Activated CD4-positive, alpha-beta T cell treated with anti-CD3 and anti-CD28 coated beads for 36 hours (primary cell): ENCODE data around the gene DBNDD2. TPM values are rescaled to one million over a fixed set of nuclear protein-coding genes. Genes with fewer than 3 reads are reported as not detected.
A peak's percentile ranks its signal among the peaks of the same experiment; 100 is the strongest.

ENCODE experiments used
- ATAC-seq: fragments of 200-7000 bp; cut with Tn5 transposase; one replicate; pipeline ENCODE4 v1.10.0; 2021; ENCODE audit warnings: mild to moderate bottlenecking, moderate library complexity
- CTCF ChIA-PET: fragments of 350-600 bp; sonication (Branson Sonifier 250); formaldehyde crosslinking; loops from one replicate; lab custom pipeline; 2021; ENCODE audit warnings: antibody characterized with exemption; lab: Charles Lee
- POLR2A ChIA-PET: fragments of 350-600 bp; sonication (Branson Sonifier 250); formaldehyde crosslinking; loops from one replicate; lab custom pipeline; 2021; ENCODE audit warnings: antibody characterized with exemption, inconsistent platforms; lab: Charles Lee
- DNase-seq: peaks from one replicate; pipeline ENCODE4 v3.0.0-alpha.2; 2020
- H3K27ac Mint-ChIP-seq: one replicate; pipeline ENCODE4 v1.8.0; 2021; ENCODE audit warnings: mixed read lengths
- H3K27me3 Mint-ChIP-seq: one replicate; pipeline ENCODE4 v1.8.0; 2021; ENCODE audit warnings: mixed read lengths
- H3K36me3 Mint-ChIP-seq: one replicate; pipeline ENCODE4 v1.8.0; 2021; ENCODE audit warnings: low read depth, mixed read lengths
- H3K4me1 Mint-ChIP-seq: one replicate; pipeline ENCODE4 v1.8.0; 2021; ENCODE audit warnings: mixed read lengths
- H3K4me3 Mint-ChIP-seq: one replicate; pipeline ENCODE4 v1.8.0; 2021; ENCODE audit warnings: mild to moderate bottlenecking, moderate library complexity, mixed read lengths
- H3K9me3 Mint-ChIP-seq: one replicate; pipeline ENCODE4 v1.8.0; 2021; ENCODE audit warnings: low read depth, mixed read lengths
- intact Hi-C, 2 experiments: fragments of 100-400 bp; cut with DNase I in 1 of 2; cut with micrococcal nuclease in 1 of 2; formaldehyde crosslinking; loops; one replicate each; pipeline versions ENCODE4 v1.14.2 to v1.15.1; 2022 to 2024; cut with DNase I, micrococcal nuclease
- microRNA-seq: library from miRNA; unstranded; fragments of <30 nt; microRNA quantifications from one replicate; pipeline ENCODE4 v1.2.0, GENCODE V29; 2021; ENCODE audit warnings: borderline replicate concordance
- total RNA-seq, 2 experiments: library from RNA; stranded (reverse); gene quantifications; one replicate each; pipeline ENCODE4 v1.2.3, GENCODE V29; 2021

DBNDD2 gene
- total RNA-seq, 2 experiments from 2014 or later: 22.4 to 30.0 TPM

DNA sequence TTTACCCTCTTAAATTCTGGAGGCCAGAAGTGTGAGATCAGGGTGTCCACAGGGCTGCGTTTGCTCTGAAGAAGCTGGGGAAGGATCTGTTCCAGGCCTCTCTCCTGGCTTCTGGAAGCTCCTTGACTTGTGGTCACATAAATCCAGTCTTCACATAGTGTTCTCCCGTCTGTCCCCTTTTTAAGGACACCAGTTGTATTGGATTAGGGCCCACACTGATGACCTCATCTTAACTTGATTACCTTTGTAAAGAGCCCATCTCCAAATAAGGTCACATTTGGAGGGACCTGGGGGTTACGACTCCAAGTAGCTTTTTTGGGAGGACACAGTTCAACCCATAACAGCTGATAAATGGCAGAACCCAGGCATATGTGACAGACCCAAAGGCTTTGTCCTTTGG lies 41.4 kb downstream of the DBNDD2 start:
- ATAC-seq (no peak), DNase-seq (no peak)
- Mint-ChIP-seq H3K4me3 (no peak overlapping the region), H3K9me3 (no peaks in the 10 kb centered on the region), H3K27me3 (peaks cover 8% of the 10 kb centered on the region), H3K36me3 (no peaks in the 10 kb centered on the region), H3K27ac (no peak overlapping the region), H3K4me1 (peaks cover 6% of the 10 kb centered on the region)
- intact Hi-C loops: no loop called here
- POLR2A ChIA-PET: no interaction called here
- CTCF ChIA-PET: interaction anchor here (0.6 to 4.8 kb wide), 24 partner anchors 10 to 350 kb away, joined by 3 to 48 read pairs (median 4); partner anchors contain the start of gene SYS1

DNA sequence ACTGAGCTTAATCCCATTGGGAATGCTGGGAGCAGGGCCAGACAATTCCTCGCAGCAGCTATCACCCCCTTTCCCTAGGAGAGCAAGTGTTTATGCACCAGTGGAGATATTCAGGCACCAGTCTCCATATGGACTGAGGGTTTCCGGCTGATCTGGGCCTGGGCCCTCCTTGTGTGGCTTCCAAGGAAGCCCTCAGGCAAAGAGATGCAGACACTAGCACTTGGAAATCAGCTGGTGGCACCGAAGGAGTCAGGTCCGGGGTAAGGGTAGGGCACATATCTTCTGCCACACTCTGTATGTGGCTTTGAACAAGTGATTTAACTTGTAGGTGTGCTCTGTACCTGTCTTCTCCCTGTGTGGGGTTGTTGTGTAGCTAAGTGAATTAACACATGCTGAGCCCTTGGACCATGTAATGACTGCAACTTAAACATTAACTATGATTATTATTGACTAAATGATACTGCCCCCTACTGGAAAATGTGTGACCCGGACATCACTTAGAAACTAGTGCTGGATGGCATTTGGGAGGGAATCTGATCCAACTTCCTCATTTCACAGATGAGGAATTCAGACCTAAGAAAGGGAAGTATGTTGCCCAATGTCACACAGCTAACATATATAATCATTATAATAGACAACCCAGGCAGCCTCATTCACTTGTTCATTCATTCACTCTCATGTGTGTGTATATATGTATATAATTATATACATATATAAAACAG lies 42.2 kb downstream of the DBNDD2 start:
- peaks cover 4% of the 10 kb centered on the region for H3K27me3 Mint-ChIP-seq
- H3K36me3 Mint-ChIP-seq: no peaks in the 10 kb centered on the region
- ChIA-PET CTCF (interaction anchor here (0.6 to 4.8 kb wide), 24 partner anchors 9 to 349 kb away, joined by 3 to 48 read pairs (median 4); partner anchors contain the start of gene SYS1), POLR2A (interaction anchor here (0.5 kb wide), 1 partner anchor 408 kb away, joined by 9 read pairs; no protein-coding TSS in a partner anchor)
- intact Hi-C loops: loop anchor here (1.0 to 5.0 kb wide), 3 partner anchors 76 to 131 kb away; partner anchors contain the start of gene SYS1 (in 1 of the 2)
- peaks cover 2% of the 10 kb centered on the region for H3K4me1 Mint-ChIP-seq
- no peaks in the 10 kb centered on the region for H3K9me3 Mint-ChIP-seq
- H3K4me3 Mint-ChIP-seq: no peak overlapping the region
- ATAC-seq (peak; percentile 53), DNase-seq (peak; percentile 24)
- H3K27ac Mint-ChIP-seq: no peak overlapping the region

DNA sequence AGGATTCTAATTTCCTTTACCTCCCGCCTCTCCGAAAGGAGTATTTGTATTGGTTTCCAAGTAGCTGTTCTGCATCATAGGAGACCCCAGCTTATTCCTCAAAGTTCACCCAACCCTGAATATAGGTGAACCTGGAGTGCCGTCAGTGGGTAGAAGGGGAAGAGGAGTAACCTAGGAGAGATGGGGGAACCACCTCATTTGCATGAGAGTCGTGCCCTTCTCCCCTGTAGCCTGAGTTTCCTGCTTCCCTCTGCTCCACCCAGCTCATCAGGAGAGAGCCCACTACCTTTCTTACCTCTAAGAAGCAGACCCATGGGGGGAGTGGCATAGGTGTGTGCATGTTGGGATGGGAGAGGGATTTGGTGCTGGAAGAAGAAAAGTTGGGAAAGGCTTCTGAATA lies 44.1 kb downstream of the DBNDD2 start:
- ATAC-seq (no peak), DNase-seq (no peak)
- ChIA-PET POLR2A (no interaction called here), CTCF (interaction anchor here (0.6 to 4.8 kb wide), 14 partner anchors 9 to 331 kb away, joined by 3 to 48 read pairs (median 4); partner anchors contain the start of gene MATN4)
- H3K9me3 Mint-ChIP-seq: no peaks in the 10 kb centered on the region
- no peaks in the 10 kb centered on the region for H3K4me1 Mint-ChIP-seq
- H3K4me3 Mint-ChIP-seq: no peak overlapping the region
- H3K36me3 Mint-ChIP-seq: no peaks in the 10 kb centered on the region
- intact Hi-C loops: loop anchor here in 1 of 2 experiments (5.0 kb wide), 1 partner anchor 90 kb away; the partner anchor contains the start of gene SYS1
- no peak overlapping the region for H3K27ac Mint-ChIP-seq
- H3K27me3 Mint-ChIP-seq: no peaks in the 10 kb centered on the region

DNA sequence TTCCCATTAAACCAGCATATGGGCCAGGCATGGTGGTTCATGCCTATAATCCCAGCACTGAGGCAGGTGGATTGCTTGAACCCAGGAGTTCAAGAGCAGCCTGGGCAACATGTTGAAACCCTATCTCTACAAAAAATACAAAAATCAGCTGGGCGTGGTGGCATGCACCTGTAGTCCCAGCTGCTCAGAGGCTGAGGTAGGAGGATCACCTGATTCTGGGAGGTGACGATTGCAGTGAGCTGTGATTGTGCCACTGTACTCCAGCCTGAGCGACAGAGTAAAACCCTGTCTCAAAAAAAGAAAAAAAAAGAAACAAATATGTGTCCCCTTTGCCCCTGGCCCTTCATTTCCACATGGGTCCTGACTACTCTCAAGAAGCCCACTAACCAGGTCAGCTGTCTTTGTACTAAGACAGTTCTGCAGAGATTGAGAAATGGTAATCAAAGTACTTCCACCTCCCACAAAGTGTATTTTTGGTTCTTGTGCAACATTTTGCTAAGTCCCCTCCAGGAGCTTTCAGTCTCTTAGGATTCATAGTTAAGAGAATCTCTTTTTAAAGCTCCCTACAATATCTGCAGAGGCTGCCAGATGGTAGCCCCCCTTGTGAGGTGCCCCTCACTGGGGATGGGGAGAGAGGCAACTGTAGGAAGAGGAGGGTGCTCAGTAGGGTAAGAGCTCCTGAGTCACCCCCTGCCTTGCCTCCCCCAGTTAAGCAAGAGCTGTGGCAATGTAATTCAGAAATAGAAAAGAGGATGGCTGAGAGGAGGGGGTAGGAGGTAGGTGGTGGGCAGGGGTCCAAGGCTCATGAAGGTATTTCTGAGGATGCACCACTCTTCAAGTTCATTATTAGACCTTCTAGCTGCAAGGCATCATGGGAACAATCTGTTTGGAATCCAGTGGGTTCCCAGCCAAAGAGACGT lies 44.9 kb downstream of the DBNDD2 start:
- no peaks in the 10 kb centered on the region for H3K9me3 Mint-ChIP-seq
- H3K27me3 Mint-ChIP-seq: no peaks in the 10 kb centered on the region
- ATAC-seq (no peak), DNase-seq (no peak)
- H3K4me1 Mint-ChIP-seq: no peaks in the 10 kb centered on the region
- no peaks in the 10 kb centered on the region for H3K36me3 Mint-ChIP-seq
- CTCF ChIA-PET: interaction anchor here (0.6 to 4.8 kb wide), 25 partner anchors 9 to 1762 kb away, joined by 3 to 48 read pairs (median 4); partner anchors contain the start of genes MATN4 and SYS1
- H3K27ac Mint-ChIP-seq: no peak overlapping the region
- intact Hi-C loops: loop anchor here in 1 of 2 experiments (5.0 kb wide), 1 partner anchor 91 kb away; the partner anchor contains the start of gene SYS1
- no peak overlapping the region for H3K4me3 Mint-ChIP-seq
- POLR2A ChIA-PET: interaction anchor here (0.6 to 0.7 kb wide), 2 partner anchors 76 to 134 kb away, joined by 3 read pairs; no protein-coding TSS in a partner anchor

DNA sequence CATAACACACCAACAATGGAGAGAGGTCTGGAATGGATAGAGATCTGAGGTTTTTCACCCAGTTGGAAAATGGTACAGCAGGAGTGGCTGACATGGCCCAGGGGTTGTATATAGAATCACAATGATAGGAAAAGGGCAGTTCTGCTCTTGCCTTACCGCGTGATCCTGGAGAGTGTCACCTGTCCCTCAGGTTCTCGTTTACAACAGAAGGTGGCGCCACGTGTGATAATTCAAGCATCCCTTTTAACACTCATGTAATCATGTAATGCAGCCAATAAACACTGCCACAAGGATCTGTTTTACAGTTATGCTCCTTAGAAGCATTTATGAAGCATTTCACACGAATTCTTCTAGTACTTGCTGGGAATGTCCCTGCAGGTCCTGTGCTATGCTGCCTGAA lies 48.5 kb downstream of the DBNDD2 start:
- no peaks in the 10 kb centered on the region for H3K4me1 Mint-ChIP-seq
- ATAC-seq: peak; percentile 81

DNA sequence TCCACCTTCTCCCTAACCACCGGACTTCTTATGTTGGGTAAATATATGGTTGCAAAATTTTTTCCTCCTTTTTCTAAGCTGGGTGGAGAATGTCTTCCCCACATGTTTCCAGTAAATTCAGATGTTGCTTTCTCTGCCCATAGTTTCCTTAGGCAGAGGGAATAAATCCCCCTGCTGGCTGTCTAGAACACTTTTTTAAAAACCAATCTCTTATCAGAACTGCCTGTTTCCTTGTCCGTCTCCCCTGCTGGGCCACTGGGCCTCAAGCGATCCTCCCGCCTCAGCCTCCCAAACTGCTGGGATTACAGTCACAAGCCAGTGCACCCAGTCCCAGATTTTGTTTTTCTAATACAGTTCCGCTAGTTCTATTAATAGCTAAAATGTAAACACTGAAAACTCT lies 51.5 kb downstream of the DBNDD2 start:
- intact Hi-C loops: no loop called here

More for the DNA sequence above, 48.5 kb downstream of the DBNDD2 start:
- no peaks in the 10 kb centered on the region for H3K9me3 Mint-ChIP-seq
- H3K27me3 Mint-ChIP-seq: peaks cover 2% of the 10 kb centered on the region
- H3K4me3 Mint-ChIP-seq: no peak overlapping the region
- peak; percentile 75 for DNase-seq
- H3K27ac Mint-ChIP-seq: no peak overlapping the region
- POLR2A ChIA-PET: interaction anchor here (0.6 kb wide), 1 partner anchor 318 kb away, joined by 3 read pairs; no protein-coding TSS in a partner anchor
- CTCF ChIA-PET: interaction anchor here (0.5 to 5.4 kb wide), 5 partner anchors 12 to 393 kb away, joined by 3 to 34 read pairs (median 3); no protein-coding TSS in a partner anchor
- intact Hi-C loops: loop anchor here (1.0 kb wide), 1 partner anchor 315 kb away; no protein-coding TSS in a partner anchor
- no peaks in the 10 kb centered on the region for H3K36me3 Mint-ChIP-seq

More for the DNA sequence above, 51.5 kb downstream of the DBNDD2 start:
- Mint-ChIP-seq H3K36me3 (no peaks in the 10 kb centered on the region), H3K27me3 (peaks cover 4% of the 10 kb centered on the region), H3K27ac (no peak overlapping the region), H3K9me3 (no peaks in the 10 kb centered on the region), H3K4me3 (no peak overlapping the region), H3K4me1 (no peaks in the 10 kb centered on the region)
- DNase-seq (no peak), ATAC-seq (no peak)
- POLR2A ChIA-PET: interaction anchor here (0.6 kb wide), 1 partner anchor 18 kb away, joined by 3 read pairs; no protein-coding TSS in a partner anchor
- CTCF ChIA-PET: interaction anchor here (0.6 to 3.5 kb wide), 9 partner anchors 10 to 880 kb away, joined by 3 to 15 read pairs (median 4); no protein-coding TSS in a partner anchor

Small RNA genes within 50 kb of the gene (microRNA-seq; reads per million reads assigned to microRNA genes)
- gene MIR6812: not detected

Other genes starting within 250 kb of the DBNDD2 start
- not detected for gene PI3, start 233.4 kb upstream of the DBNDD2 start, total RNA-seq
- not detected for gene SEMG1, start 201.3 kb upstream of the DBNDD2 start, total RNA-seq
- gene SEMG2, start 186.9 kb upstream of the DBNDD2 start, total RNA-seq: not detected
- gene SLPI, start 153.7 kb upstream of the DBNDD2 start, total RNA-seq: not detected
- gene RBPJL, start 101.4 kb upstream of the DBNDD2 start, total RNA-seq: not detected
- gene MATN4, start 100.0 kb upstream of the DBNDD2 start, total RNA-seq: under 1 TPM; 0.35 to 0.48 TPM
- gene SDC4, start 59.9 kb upstream of the DBNDD2 start, total RNA-seq: 10 to 100 TPM; 24.0 to 31.0 TPM
- gene SYS1, start 45.1 kb upstream of the DBNDD2 start, total RNA-seq: 10 to 100 TPM; 16.1 to 26.1 TPM
- gene TP53TG5, start 30.0 kb upstream of the DBNDD2 start, total RNA-seq: under 1 TPM; 0.40 to 0.80 TPM
- 10 to 100 TPM; 44.0 to 65.7 TPM for gene PIGT, start 7.9 kb downstream of the DBNDD2 start, total RNA-seq
- under 1 TPM; 0.56 to 0.66 TPM for gene WFDC2, start 61.5 kb downstream of the DBNDD2 start, total RNA-seq
- not detected for gene SPINT3, start 107.3 kb downstream of the DBNDD2 start, total RNA-seq
- gene WFDC6, start 131.2 kb downstream of the DBNDD2 start, total RNA-seq: not detected
- not detected for gene EPPIN, start 139.1 kb downstream of the DBNDD2 start, total RNA-seq
- gene WFDC8, start 171.0 kb downstream of the DBNDD2 start, total RNA-seq: not detected
- not detected for gene WFDC10A, start 221.4 kb downstream of the DBNDD2 start, total RNA-seq
- gene WFDC9, start 223.0 kb downstream of the DBNDD2 start, total RNA-seq: not detected